Measurements from ENCODE around the gene UBAC1. TPM values are rescaled to one million over a fixed set of nuclear protein-coding genes. Genes with fewer than 3 reads are reported as not detected.
A peak's percentile ranks its signal among the peaks of the same experiment; 100 is the strongest.
"Not testable (repeated sequence)": the region's sequence is repeated elsewhere in the genome, so short reads cannot be mapped to it uniquely, and the experiment has no call there.

UBAC1 gene
- total and polyA plus RNA-seq, 4 donors, result 33.8 to 68.9 (median 61.7) TPM

DNA sequence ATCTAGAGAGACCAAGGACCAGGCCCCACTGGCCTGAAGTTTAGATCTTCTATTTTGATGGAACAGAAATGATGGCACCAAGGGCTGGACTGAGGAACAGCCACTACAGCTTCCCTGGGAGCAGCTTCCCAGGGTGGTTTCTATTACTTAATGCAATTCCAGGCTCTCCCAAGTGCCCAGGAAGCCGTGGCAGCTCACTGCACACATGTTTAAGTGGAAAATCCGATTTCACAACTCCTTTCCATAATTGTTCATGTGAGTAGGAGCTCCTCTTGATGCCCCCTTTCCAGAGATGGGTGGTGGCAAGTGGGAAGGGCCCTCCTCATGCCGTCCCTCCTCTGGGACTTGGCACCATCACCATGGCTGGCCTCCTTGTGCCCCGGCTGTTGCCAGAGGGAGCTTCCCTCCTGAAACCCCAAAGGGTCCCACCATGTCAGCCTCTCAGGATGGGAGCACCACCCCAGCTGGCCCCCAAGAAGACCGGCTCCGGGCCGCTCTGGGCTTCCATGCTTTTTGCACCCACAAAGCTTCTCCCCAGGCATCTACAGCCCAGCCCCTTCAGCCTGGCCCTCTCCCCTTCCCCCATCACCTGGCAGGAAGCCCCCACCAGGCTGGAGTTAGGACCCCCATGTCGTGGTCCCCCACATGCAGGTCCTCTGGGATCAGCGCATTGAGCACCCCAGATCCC is 9.1 kb upstream of the UBAC1 start:
- Histone ChIP-seq H3K4me1 (ENCODE audit: control insufficient read depth, insufficient read depth, low read length) (peaks cover 31% of the 10 kb centered on the region), H3K27ac (ENCODE audit: low read depth, low read length) (no peak overlapping the region), H3K9me3 (ENCODE audit: control insufficient read depth, insufficient read depth, low read length) (no peaks in the 10 kb centered on the region), H3K4me3 (ENCODE audit: low read depth, low read length) (no peak overlapping the region), H3K27me3 (ENCODE audit: control insufficient read depth, insufficient read depth, low read length) (no peaks in the 10 kb centered on the region), H3K36me3 (ENCODE audit: control insufficient read depth, insufficient read depth, low read length) (no peaks in the 10 kb centered on the region)
- no peak for DNase-seq (ENCODE audit: low read depth in 4 of 6, low spot score in 6 of 6)
- 86% methylated on average over 6 of the region's 9 CpGs for WGBS (ENCODE audit: insufficient coverage)

DNA sequence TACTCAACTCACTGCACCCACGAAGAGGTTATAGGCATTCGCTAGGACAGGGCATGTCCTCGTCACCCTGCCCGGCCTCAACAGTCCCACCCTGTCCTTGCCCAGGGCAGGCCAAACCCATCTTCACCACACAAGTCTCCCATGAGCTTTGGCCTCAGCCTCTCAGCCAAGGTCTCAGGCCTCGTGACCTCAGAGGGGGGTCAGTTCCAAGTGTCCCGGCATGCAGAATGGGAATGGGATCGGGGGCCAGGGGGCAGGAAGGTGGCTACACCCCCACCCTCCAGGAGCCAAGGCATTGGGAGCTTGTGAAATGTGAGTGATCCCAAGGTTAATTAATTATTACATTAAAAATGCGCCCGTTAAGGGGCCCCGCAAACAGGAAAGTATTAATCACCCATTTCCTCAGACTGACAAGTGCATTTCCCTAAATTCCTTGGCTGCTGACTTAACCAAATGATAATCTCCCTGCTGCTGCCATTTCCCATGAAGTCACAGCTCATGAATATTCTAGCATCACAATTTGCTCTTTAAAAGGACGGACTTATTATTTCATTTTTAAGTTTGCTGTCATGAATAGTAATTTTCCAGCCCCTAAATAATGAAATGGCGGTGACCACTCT is 8.0 kb upstream of the UBAC1 start:
- whole genome bisulfite sequencing (ENCODE audit: insufficient coverage), result 85% methylated on average over 7 of the region's 12 CpGs
- H3K36me3 ChIP-seq (ENCODE audit: control insufficient read depth, insufficient read depth, low read length), result no peaks in the 10 kb centered on the region

DNA sequence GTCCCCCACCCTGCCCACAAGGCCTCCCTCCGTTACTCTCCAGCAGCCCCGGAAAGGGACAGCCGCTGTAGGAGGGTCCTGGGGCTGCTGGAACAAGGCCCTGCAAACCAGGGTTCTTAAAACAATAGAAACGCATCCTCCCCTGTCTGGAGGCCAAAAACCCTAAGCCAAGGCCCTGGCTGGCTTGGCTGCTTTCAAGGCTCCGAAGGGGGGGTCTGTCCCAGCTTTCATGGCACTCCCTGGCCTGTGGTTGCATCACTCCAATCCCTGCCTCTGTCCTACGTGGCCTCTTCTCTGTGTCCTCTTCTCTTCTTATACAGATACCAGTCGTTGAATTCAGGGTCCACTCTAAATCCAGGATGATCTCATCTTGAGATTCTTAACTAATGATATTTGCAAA is 7.4 kb upstream of the UBAC1 start:
- Histone ChIP-seq H3K9me3 (ENCODE audit: control insufficient read depth, insufficient read depth, low read length) (no peaks in the 10 kb centered on the region), H3K4me1 (ENCODE audit: control insufficient read depth, insufficient read depth, low read length) (peaks cover 31% of the 10 kb centered on the region), H3K27ac (ENCODE audit: low read depth, low read length) (no peak overlapping the region), H3K36me3 (ENCODE audit: control insufficient read depth, insufficient read depth, low read length) (no peaks in the 10 kb centered on the region), H3K4me3 (ENCODE audit: low read depth, low read length) (no peak overlapping the region), H3K27me3 (ENCODE audit: control insufficient read depth, insufficient read depth, low read length) (no peaks in the 10 kb centered on the region)
- 53% methylated on average over 6 of the region's 7 CpGs for WGBS (ENCODE audit: insufficient coverage)
- DNase-seq (ENCODE audit: low read depth in 4 of 6, low spot score in 6 of 6), result no peak

More for the DNA sequence above, 8.0 kb upstream of the UBAC1 start:
- Histone ChIP-seq H3K27me3 (ENCODE audit: control insufficient read depth, insufficient read depth, low read length) (no peaks in the 10 kb centered on the region), H3K4me3 (ENCODE audit: low read depth, low read length) (no peak overlapping the region), H3K9me3 (ENCODE audit: control insufficient read depth, insufficient read depth, low read length) (no peaks in the 10 kb centered on the region), H3K27ac (ENCODE audit: low read depth, low read length) (no peak overlapping the region), H3K4me1 (ENCODE audit: control insufficient read depth, insufficient read depth, low read length) (peaks cover 31% of the 10 kb centered on the region)
- DNase-seq (ENCODE audit: low read depth in 4 of 6, low spot score in 6 of 6), result peak in 2 of 6 donors; percentile 26 to 36

DNA sequence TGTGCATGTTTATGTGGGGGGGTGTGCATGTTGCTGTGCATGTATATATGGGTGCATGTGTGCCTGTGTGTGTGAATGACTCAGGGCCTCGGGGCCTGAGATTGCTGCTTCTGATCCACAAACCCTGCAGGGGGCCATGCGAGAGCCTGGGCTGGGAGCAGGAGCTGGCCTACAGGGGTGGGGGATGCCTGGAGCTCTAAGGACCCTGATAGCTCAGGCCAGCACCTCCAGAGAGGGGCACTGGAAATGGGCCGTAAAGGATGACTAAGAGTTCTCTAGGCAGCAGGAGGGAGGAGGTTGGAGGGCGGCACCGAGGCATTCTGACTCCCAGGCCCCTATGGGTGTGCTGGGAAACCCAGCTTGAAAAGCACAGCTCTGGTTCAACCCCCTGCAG is 6.9 kb upstream of the UBAC1 start:
- WGBS (ENCODE audit: insufficient coverage), result 49% methylated on average over 5 of the region's 5 CpGs
- no peak overlapping the region for H3K27ac ChIP-seq (ENCODE audit: low read depth, low read length)
- no peaks in the 10 kb centered on the region for H3K9me3 ChIP-seq (ENCODE audit: control insufficient read depth, insufficient read depth, low read length)
- no peak overlapping the region for H3K4me3 ChIP-seq (ENCODE audit: low read depth, low read length)
- peaks cover 31% of the 10 kb centered on the region for H3K4me1 ChIP-seq (ENCODE audit: control insufficient read depth, insufficient read depth, low read length)
- no peak for DNase-seq (ENCODE audit: low read depth in 4 of 6, low spot score in 6 of 6)
- no peaks in the 10 kb centered on the region for H3K27me3 ChIP-seq (ENCODE audit: control insufficient read depth, insufficient read depth, low read length)
- H3K36me3 ChIP-seq (ENCODE audit: control insufficient read depth, insufficient read depth, low read length), result no peaks in the 10 kb centered on the region

DNA sequence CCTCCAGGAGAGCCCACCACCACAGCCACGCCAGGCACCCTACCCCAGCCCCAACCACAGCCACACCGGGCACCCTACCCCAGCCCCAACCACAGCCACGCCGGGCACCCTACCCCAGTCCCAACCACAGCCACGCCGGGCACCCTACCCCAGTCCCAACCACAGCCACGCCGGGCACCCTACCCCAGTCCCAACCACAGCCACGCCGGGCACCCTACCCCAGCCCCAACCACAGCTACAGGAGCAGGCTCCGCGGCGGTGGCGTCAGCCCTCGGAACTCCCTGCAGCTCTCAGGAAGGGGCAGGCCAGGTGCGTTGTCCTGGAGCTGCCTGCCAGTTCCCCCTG is 5.7 kb upstream of the UBAC1 start:
- not testable (repeated sequence) for DNase-seq (ENCODE audit: low read depth in 4 of 6, low spot score in 6 of 6); H3K27ac ChIP-seq (ENCODE audit: low read depth, low read length); H3K36me3 ChIP-seq (ENCODE audit: control insufficient read depth, insufficient read depth, low read length); H3K4me3 ChIP-seq (ENCODE audit: low read depth, low read length); H3K27me3 ChIP-seq (ENCODE audit: control insufficient read depth, insufficient read depth, low read length); H3K9me3 ChIP-seq (ENCODE audit: control insufficient read depth, insufficient read depth, low read length)
- peaks cover 31% of the 10 kb centered on the region for H3K4me1 ChIP-seq (ENCODE audit: control insufficient read depth, insufficient read depth, low read length)
- 90% methylated on average over 15 of the region's 16 CpGs for WGBS (ENCODE audit: insufficient coverage)

DNA sequence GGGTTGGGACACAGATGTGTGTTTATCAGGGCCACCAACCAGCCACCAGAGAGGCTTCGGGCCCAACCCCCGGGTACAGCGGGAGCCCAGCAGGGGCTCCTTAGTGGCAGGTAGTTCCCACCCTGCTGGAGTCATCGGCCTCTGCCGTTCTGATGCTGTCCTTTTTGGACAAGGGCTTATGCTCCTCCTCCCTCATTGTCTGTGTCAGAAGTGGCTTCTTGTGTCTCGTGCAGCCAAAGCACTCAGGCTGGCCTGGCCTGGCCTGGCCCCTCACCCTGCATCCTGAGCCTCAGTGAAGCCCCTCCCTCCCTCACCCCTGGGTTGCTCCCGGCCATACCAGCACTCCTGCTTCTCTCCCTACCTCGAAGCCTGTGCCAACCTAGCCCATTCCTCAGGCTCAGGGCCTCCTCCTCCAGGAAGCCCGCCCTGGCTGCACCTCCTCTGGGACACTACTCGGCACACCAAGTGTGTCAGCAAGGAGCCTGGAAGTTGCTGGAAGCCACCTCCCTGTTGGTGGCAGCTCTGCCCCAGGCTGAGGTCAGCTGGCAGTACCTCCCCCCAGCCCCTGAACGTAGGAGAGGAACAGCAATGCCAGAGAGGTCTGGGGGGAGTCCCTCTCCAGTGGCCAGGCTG is 4.1 kb upstream of the UBAC1 start:
- Histone ChIP-seq H3K36me3 (ENCODE audit: control insufficient read depth, insufficient read depth, low read length) (no peaks in the 10 kb centered on the region), H3K27ac (ENCODE audit: low read depth, low read length) (no peak overlapping the region), H3K4me3 (ENCODE audit: low read depth, low read length) (no peak overlapping the region), H3K27me3 (ENCODE audit: control insufficient read depth, insufficient read depth, low read length) (no peaks in the 10 kb centered on the region), H3K9me3 (ENCODE audit: control insufficient read depth, insufficient read depth, low read length) (no peaks in the 10 kb centered on the region), H3K4me1 (ENCODE audit: control insufficient read depth, insufficient read depth, low read length) (peaks cover 31% of the 10 kb centered on the region)
- DNase-seq (ENCODE audit: low read depth in 4 of 6, low spot score in 6 of 6), result no peak
- 42% methylated on average over 11 of the region's 11 CpGs for WGBS (ENCODE audit: insufficient coverage)

DNA sequence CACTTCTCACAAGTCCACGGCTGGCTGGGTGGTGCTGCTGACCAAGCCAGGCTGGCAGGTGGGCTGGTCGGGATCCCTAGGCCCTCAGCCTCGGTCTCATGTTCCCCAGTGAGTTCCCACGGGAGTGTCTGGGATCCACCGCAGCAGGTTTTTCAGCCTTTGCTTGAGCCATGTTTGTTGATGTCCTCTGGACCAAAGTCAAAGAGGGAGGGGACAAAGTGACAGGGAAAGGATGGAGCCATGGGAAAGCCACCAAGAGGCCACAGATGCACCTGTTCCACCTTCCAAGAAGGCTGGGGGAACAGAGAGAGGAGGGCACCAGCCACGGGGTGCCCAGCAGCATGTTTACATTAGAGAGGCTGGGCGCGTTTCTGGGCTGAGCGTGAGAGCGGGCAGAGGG is 2.8 kb upstream of the UBAC1 start:
- H3K9me3 ChIP-seq (ENCODE audit: control insufficient read depth, insufficient read depth, low read length), result no peaks in the 10 kb centered on the region
- no peaks in the 10 kb centered on the region for H3K36me3 ChIP-seq (ENCODE audit: control insufficient read depth, insufficient read depth, low read length)
- DNase-seq (ENCODE audit: low read depth in 4 of 6, low spot score in 6 of 6), result no peak
- no peak overlapping the region for H3K27ac ChIP-seq (ENCODE audit: low read depth, low read length)
- no peaks in the 10 kb centered on the region for H3K27me3 ChIP-seq (ENCODE audit: control insufficient read depth, insufficient read depth, low read length)
- no peak overlapping the region for H3K4me3 ChIP-seq (ENCODE audit: low read depth, low read length)
- peaks cover 36% of the 10 kb centered on the region for H3K4me1 ChIP-seq (ENCODE audit: control insufficient read depth, insufficient read depth, low read length)
- 79% methylated on average over 9 of the region's 10 CpGs for WGBS (ENCODE audit: insufficient coverage)

DNA sequence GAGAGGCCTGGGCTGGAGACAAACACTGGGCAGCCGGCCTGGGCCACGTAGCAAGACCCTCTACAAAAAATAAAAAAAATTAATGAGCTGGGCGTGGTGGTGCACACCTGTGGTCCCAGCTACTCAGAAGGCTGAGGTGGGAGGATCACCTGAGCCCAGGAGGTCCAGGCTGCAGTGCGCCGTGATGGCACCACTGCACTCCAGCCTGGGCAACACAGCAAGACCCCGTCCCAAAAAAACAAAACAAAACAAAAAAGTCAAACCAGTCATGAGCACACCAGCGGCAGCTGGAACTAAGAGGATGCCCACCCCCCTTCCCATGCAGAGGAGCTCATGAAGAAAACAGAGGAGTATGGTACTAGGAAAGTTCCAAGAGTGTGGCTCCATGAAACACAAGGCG is 2.2 kb upstream of the UBAC1 start:
- DNase-seq (ENCODE audit: low read depth in 4 of 6, low spot score in 6 of 6), result no peak
- no peak overlapping the region for H3K27ac ChIP-seq (ENCODE audit: low read depth, low read length)
- no peaks in the 10 kb centered on the region for H3K9me3 ChIP-seq (ENCODE audit: control insufficient read depth, insufficient read depth, low read length)
- WGBS (ENCODE audit: insufficient coverage), result 94% methylated on average over 5 of the region's 8 CpGs
- H3K36me3 ChIP-seq (ENCODE audit: control insufficient read depth, insufficient read depth, low read length), result no peaks in the 10 kb centered on the region
- H3K27me3 ChIP-seq (ENCODE audit: control insufficient read depth, insufficient read depth, low read length), result no peaks in the 10 kb centered on the region
- no peak overlapping the region for H3K4me3 ChIP-seq (ENCODE audit: low read depth, low read length)
- H3K4me1 ChIP-seq (ENCODE audit: control insufficient read depth, insufficient read depth, low read length), result peaks cover 31% of the 10 kb centered on the region

DNA sequence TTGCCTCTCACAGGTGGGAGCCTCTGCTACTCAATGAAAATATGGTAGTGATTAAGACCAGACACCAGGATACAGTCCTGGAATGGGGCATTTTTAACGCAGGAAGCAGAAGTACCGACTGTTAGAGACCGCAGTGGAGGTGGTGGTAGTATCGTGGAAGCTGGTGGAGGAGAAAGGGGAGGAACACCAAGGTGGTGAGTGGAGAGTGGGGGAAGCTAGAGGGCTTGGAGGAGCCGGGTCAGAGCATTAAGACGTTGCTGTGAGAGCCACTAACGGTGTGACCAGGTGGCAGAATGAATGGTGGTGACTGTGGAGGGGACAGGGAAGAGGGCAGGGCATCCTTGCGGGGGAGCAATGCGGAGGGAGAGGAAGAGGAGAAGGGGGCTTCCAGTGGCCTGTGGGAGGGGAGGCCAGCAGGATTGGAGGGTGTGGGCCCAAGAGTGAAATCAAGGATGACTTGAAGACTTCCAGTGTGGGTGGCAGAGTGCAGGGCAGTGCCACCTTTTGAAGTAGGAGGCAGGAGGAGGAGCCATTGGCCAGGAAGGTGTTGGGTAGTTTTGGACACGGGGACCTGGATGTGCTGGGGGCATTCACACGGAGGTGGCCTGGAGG is 1.6 kb upstream of the UBAC1 start:
- Histone ChIP-seq H3K27me3 (ENCODE audit: control insufficient read depth, insufficient read depth, low read length) (no peaks in the 10 kb centered on the region), H3K27ac (ENCODE audit: low read depth, low read length) (no peak overlapping the region), H3K9me3 (ENCODE audit: control insufficient read depth, insufficient read depth, low read length) (no peaks in the 10 kb centered on the region), H3K4me1 (ENCODE audit: control insufficient read depth, insufficient read depth, low read length) (peaks cover 26% of the 10 kb centered on the region), H3K4me3 (ENCODE audit: low read depth, low read length) (no peak overlapping the region), H3K36me3 (ENCODE audit: control insufficient read depth, insufficient read depth, low read length) (no peaks in the 10 kb centered on the region)
- no peak for DNase-seq (ENCODE audit: low read depth in 4 of 6, low spot score in 6 of 6)
- 67% methylated on average over 11 of the region's 11 CpGs for WGBS (ENCODE audit: insufficient coverage)
